K562 (cell line): ENCODE data around the gene FANCD2. TPM values are rescaled to one million over a fixed set of nuclear protein-coding genes. Genes with fewer than 3 reads are reported as not detected.

Experiments used
- ATAC-seq: fragments of 200-7000 bp; cut with Tn5 transposase; 3 replicates; pipeline ENCODE4 v1.9.1; 2020; ENCODE audit warnings: moderate library complexity
- BruUV-seq: library from RNA; stranded (reverse); fragments of 400-500 nt; replicated peaks from 2 replicates; lab custom pipeline; 2021; lab: Mats Ljungman, UMichigan
- CTCF ChIA-PET: fragments of 300-600 bp; formaldehyde crosslinking; extraction: SDS; loops from one replicate; lab custom pipeline; 2021; ENCODE audit warnings: low intra/inter-chr PET ratio; lab: Yijun Ruan, JAX
- POLR2A ChIA-PET: fragments of 300-600, 350-650 bp; sonication (Branson Sonifier 250); formaldehyde crosslinking; extraction: SDS; loops from one replicate; lab custom pipeline; 2021; ENCODE audit warnings: antibody characterized with exemption, inconsistent platforms; lab: Yijun Ruan, JAX
- DNase-seq, 4 experiments: peaks; one replicate each; pipeline versions ENCODE4 v3.0.0 to v3.0.0-alpha.2; 2011 to 2018; ENCODE audit warnings: low spot score in 3 of 4, mixed read lengths in 3 of 4; ENCODE audit errors: extremely low read depth in 1 of 4
- FAIRE-seq: peaks from 2 replicates; lab custom pipeline; 2011; peaks lifted over from hg19 to GRCh38; lab: Jason Lieb, UNC
- H2AFZ ChIP-seq: 2 replicates; pipeline ENCODE4 v1.6.0; 2011; ENCODE audit warnings: low read depth, low read length, control low read depth, inconsistent platforms
- H3K27ac ChIP-seq: fragments of 200-600 bp; 3 replicates; pipeline ENCODE4 v1.8.0; 2011; ENCODE audit warnings: low read depth, mild to moderate bottlenecking, control low read depth, inconsistent platforms, low read length, moderate library complexity, mixed read lengths; ENCODE audit errors: extremely low read depth
- H3K27me3 ChIP-seq, 2 experiments: fragments of 300-600 bp in 1 of 2; 2 replicates in 1 of 2; 3 replicates in 1 of 2; pipeline versions ENCODE4 v1.6.0 to v1.8.0; 2011; ENCODE audit warnings: inconsistent platforms in 2 of 2, low read length in 2 of 2, mild to moderate bottlenecking in 1 of 2, mixed read lengths in 1 of 2, moderate library complexity in 1 of 2; ENCODE audit not compliant: control insufficient read depth in 2 of 2, insufficient read depth in 2 of 2
- H3K36me3 ChIP-seq: fragments of 300-600 bp; 3 replicates; pipeline ENCODE4 v1.8.0; 2011; ENCODE audit warnings: mild to moderate bottlenecking, low read length, inconsistent platforms; ENCODE audit not compliant: control insufficient read depth, insufficient read depth
- H3K4me1 ChIP-seq, 2 experiments: fragments of 200-600 bp in 1 of 2; replicated peaks in 1 of 2; 2 replicates in 1 of 2; 3 replicates in 1 of 2; pipeline versions ENCODE4 v1.5.1 to v1.8.0; 2011; ENCODE audit warnings: inconsistent platforms in 2 of 2, low read length in 2 of 2, mild to moderate bottlenecking in 1 of 2, mixed read lengths in 1 of 2, moderate library complexity in 1 of 2; ENCODE audit not compliant: control insufficient read depth in 2 of 2, insufficient read depth in 2 of 2
- H3K4me2 ChIP-seq: 2 replicates; pipeline ENCODE4 v1.6.1; 2011; ENCODE audit warnings: low read length, control low read depth, inconsistent platforms, mixed read lengths; ENCODE audit not compliant: insufficient read depth
- H3K4me3 ChIP-seq: fragments of 200-600 bp; sonication (generic), shearing (Covaris generic); 2 replicates; pipeline ENCODE4 v1.5.1; 2016; ENCODE audit warnings: control low read depth, inconsistent platforms
- H3K79me2 ChIP-seq: fragments of 200-600 bp; 3 replicates; pipeline ENCODE4 v1.8.0; 2011; ENCODE audit warnings: low read length, inconsistent platforms; ENCODE audit not compliant: control insufficient read depth, insufficient read depth
- H3K9ac ChIP-seq, 2 experiments: 2 replicates each; pipeline versions ENCODE4 v1.6.0 to v1.6.1; 2011; ENCODE audit warnings: low read depth in 2 of 2, low read length in 2 of 2, control low read depth in 1 of 2, inconsistent platforms in 1 of 2, mild to moderate bottlenecking in 1 of 2, mixed read lengths in 1 of 2; ENCODE audit not compliant: insufficient read depth in 1 of 2
- H3K9me1 ChIP-seq: one replicate; pipeline ENCODE4 v1.6.0; 2011; ENCODE audit warnings: inconsistent platforms, mild to moderate bottlenecking, low read length, moderate library complexity; ENCODE audit not compliant: control insufficient read depth, insufficient read depth
- H3K9me3 ChIP-seq: replicated peaks from 2 replicates; pipeline ENCODE4 v1.5.1; 2011; ENCODE audit warnings: low read depth, low read length, inconsistent platforms; ENCODE audit not compliant: control insufficient read depth, insufficient read depth
- H4K20me1 ChIP-seq: replicated peaks from 2 replicates; pipeline ENCODE4 v1.6.1; 2011; ENCODE audit warnings: low read length, inconsistent platforms, mixed read lengths; ENCODE audit not compliant: control insufficient read depth, insufficient read depth
- ADNP ChIP-seq: fragments of 200-800 bp; sonication (Bioruptor generic); IDR thresholded peaks from 2 replicates; pipeline ENCODE4 v1.6.1; 2016; ENCODE audit warnings: missing genetic modification characterization, missing compliant biosample characterization
- ATF7 ChIP-seq: fragments of 450-650 bp; IDR thresholded peaks from 2 replicates; pipeline ENCODE4 v1.7.1; 2014; ENCODE audit warnings: mild to moderate bottlenecking, moderate library complexity
- CAMTA2 ChIP-seq: fragments of 250-450 bp; sonication (Bioruptor Pico); conservative IDR thresholded peaks from 2 replicates; pipeline ENCODE4 v1.5.1; 2022
- CREB1 ChIP-seq, 2 experiments: sonication (generic) in 1 of 2; formaldehyde crosslinking in 1 of 2; IDR thresholded peaks; 2 replicates each; pipeline versions ENCODE4 v1.6.1 to v1.8.0; 2012 to 2022; ENCODE audit warnings: inconsistent platforms in 1 of 2, mild to moderate bottlenecking in 1 of 2, missing genetic modification reagents in 1 of 2, moderate library complexity in 1 of 2
- MAFK ChIP-seq: IDR thresholded peaks from 2 replicates; pipeline ENCODE4 v1.6.1; 2011; ENCODE audit warnings: low read length, improper control_type of control experiment
- TARDBP ChIP-seq: fragments of 450-650 bp; IDR thresholded peaks from 2 replicates; pipeline ENCODE4 v1.6.1; 2016
- XRCC3 ChIP-seq: fragments of 450-650 bp; IDR thresholded peaks from 2 replicates; pipeline ENCODE4 v1.6.1; 2017; ENCODE audit warnings: mild to moderate bottlenecking, moderate library complexity
- ZNF444 ChIP-seq: fragments of 250-450 bp; sonication (Bioruptor Pico); IDR thresholded peaks from 2 replicates; pipeline ENCODE4 v1.4.0; 2020; ENCODE audit warnings: mild to moderate bottlenecking, moderate library complexity
- WGBS: fragments of 100-300 bp; shearing (Covaris generic); methylation state at CpG from one replicate; pipeline ENCODE4 v1.1.6; 2016; ENCODE audit warnings: low coverage, mixed read lengths; ENCODE audit not compliant: insufficient coverage; ENCODE audit errors: missing lambda C conversion rate; 5-methylcytosine and 5-hydroxymethylcytosine counted together
- in situ Hi-C: fragments of 300-500 bp; cut with MboI; formaldehyde crosslinking; loops from 4 replicates; pipeline ENCODE4 v1.15.0; 2018; ENCODE audit warnings: inconsistent platforms, mixed read lengths
- intact Hi-C: fragments of 100-400 bp; cut with micrococcal nuclease; formaldehyde crosslinking; loops from 2 replicates; pipeline ENCODE4 v1.14.2; 2022
- polyA plus RNA-seq, 8 experiments: library from polyadenylated mRNA; depleted of rRNA in 4 of 8; stranded (reverse) in 5 of 8; unstranded in 3 of 8; fragments of >200 nt; fragmentation: Nextera tagmentation in 2 of 8; fragmentation: Illumina TruSeq in 1 of 8; extraction: Ambion mirVana in 2 of 8; extraction: Trizol in 1 of 8; gene quantifications; 2 replicates each; pipeline versions ENCODE4 v1.2.1 to v1.2.3, GENCODE V29; 2011 to 2014; ENCODE audit warnings: inconsistent platforms in 1 of 8, missing spikeins in 1 of 8
- total RNA-seq, 7 experiments: library from RNA; depleted of rRNA in 6 of 7; stranded (reverse); fragments of >200 nt in 6 of 7; fragmentation: Illumina TruSeq in 2 of 7; extraction: Trizol in 2 of 7; gene quantifications; 2 replicates each; pipeline versions ENCODE4 v1.2.1 to v1.2.3, GENCODE V29; 2011 to 2021; ENCODE audit warnings: low replicate concordance in 1 of 7
- TF ChIP-seq, protein P1 (sequence below): fragments of 450-650 bp; formaldehyde crosslinking; conservative IDR thresholded peaks from 2 replicates; pipeline ENCODE4 v1.4.0; 2022; ENCODE audit warnings: mild to moderate bottlenecking, missing genetic modification characterization
- TF ChIP-seq, protein P2 (sequence below): sonication (generic); formaldehyde crosslinking; IDR thresholded peaks from 2 replicates; pipeline ENCODE4 v1.8.0; 2022; ENCODE audit warnings: mild to moderate bottlenecking, missing genetic modification reagents

FANCD2 gene
- total and polyA plus RNA-seq, 9 of the 15 experiments (the other 6 are each of a cell fraction or from before 2014, with no cell fraction given) = 59.4 to 137 (median 96.1) TPM

GRCh38 chr3:10116928-10117327 is 90.7 kb downstream of the FANCD2 start:
- in situ Hi-C loops = no loop called here
- no peak overlapping the region for H2AFZ ChIP-seq
- intact Hi-C loops = no loop called here
- no peaks in the 10 kb centered on the region for H3K27me3 ChIP-seq
- H3K27ac ChIP-seq = no peak overlapping the region
- H3K9me3 ChIP-seq = no peaks in the 10 kb centered on the region
- no peak for DNase-seq
- no peak for ATAC-seq
- ChIA-PET POLR2A (interaction anchor here (0.8 to 2.4 kb wide), 7 partner anchors 10 to 225 kb away, joined by 3 to 7 read pairs (median 4); no protein-coding TSS in a partner anchor), CTCF (no interaction called here)
- TF ChIP-seq CREB1 (IDR thresholded peaks at IDR 0.05) = no peak
- 0 out of 2 replicates have a peak, but pooled peaks have one; percentile 10 for TF ChIP-seq CREB1 (CRISPR knock-in tag; IDR thresholded peaks at IDR 0.05)
- TF ChIP-seq, protein P1, sequence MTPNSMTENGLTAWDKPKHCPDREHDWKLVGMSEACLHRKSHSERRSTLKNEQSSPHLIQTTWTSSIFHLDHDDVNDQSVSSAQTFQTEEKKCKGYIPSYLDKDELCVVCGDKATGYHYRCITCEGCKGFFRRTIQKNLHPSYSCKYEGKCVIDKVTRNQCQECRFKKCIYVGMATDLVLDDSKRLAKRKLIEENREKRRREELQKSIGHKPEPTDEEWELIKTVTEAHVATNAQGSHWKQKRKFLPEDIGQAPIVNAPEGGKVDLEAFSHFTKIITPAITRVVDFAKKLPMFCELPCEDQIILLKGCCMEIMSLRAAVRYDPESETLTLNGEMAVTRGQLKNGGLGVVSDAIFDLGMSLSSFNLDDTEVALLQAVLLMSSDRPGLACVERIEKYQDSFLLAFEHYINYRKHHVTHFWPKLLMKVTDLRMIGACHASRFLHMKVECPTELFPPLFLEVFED (CRISPR knock-in tag) = no peak
- TF ChIP-seq ZNF444 (CRISPR knock-in tag) = no peak
- peaks cover 61% of the 10 kb centered on the region for H3K79me2 ChIP-seq
- 47% methylated on average over 4 of the region's 4 CpGs for WGBS
- peak overlapping the region; percentile 67 to 77; a peak in 2 of 4 replicates for H3K9ac ChIP-seq
- peaks cover 9 to 14% of the 10 kb centered on the region in 2 experiments; a peak in 3 of 5 replicates for H3K4me1 ChIP-seq
- peak overlapping the region; percentile 100 for H3K4me2 ChIP-seq
- H3K4me3 ChIP-seq = peak overlapping the region; percentile 67; the same call in 1 of the 2 replicates
- H3K36me3 ChIP-seq = peaks cover 36% of the 10 kb centered on the region
- H3K9me1 ChIP-seq = no peaks in the 10 kb centered on the region
- no TSS peak for BruUV-seq
- H4K20me1 ChIP-seq = peaks cover 12% of the 10 kb centered on the region; the same call in 1 of the 2 replicates
- FAIRE-seq = no peak

DNA sequence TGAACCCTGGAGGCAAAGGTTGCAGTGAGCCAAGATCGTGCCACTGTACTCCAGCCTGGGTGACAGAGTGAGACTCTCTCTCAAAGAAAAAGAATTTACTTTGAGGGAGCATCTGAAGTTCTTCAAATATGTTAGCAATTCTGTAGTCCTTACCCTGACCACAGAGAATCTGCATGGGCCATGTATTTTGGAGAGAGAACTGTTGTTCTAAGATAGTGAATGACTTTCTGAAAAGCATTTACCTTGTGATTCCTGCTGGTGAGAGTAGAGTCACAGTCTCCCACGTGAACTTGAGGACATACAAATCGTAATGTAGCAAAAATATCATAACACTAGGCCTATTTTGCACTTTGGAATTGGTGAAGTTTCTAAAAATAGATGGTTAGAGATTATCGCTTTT is 93.1 kb downstream of the FANCD2 start:
- WGBS = 84% methylated on average over 4 of the region's 4 CpGs
- Histone ChIP-seq H3K27me3 (no peaks in the 10 kb centered on the region), H3K9ac (no peak overlapping the region), H3K27ac (no peak overlapping the region), H2AFZ (no peak overlapping the region), H3K9me1 (no peaks in the 10 kb centered on the region), H4K20me1 (peaks cover 12% of the 10 kb centered on the region; the same call in 1 of the 2 replicates), H3K9me3 (no peaks in the 10 kb centered on the region), H3K36me3 (peaks cover 53% of the 10 kb centered on the region), H3K79me2 (peaks cover 79% of the 10 kb centered on the region), H3K4me1 (peaks cover 9 to 14% of the 10 kb centered on the region in 2 experiments; a peak in 3 of 5 replicates), H3K4me3 (no peak overlapping the region), H3K4me2 (no peak overlapping the region)
- intact Hi-C loops (no loop called here), in situ Hi-C loops (no loop called here)
- ChIA-PET POLR2A (no interaction called here), CTCF (no interaction called here)
- FAIRE-seq = no peak
- ATAC-seq = no peak
- BruUV-seq = no TSS peak
- DNase-seq = no peak
- TF ChIP-seq ADNP (tag) (no peak), TARDBP (no peak), MAFK (no peak), ATF7 (no peak), CAMTA2 (CRISPR knock-in tag) (no peak), XRCC3 (no peak)
- TF ChIP-seq, protein P2, sequence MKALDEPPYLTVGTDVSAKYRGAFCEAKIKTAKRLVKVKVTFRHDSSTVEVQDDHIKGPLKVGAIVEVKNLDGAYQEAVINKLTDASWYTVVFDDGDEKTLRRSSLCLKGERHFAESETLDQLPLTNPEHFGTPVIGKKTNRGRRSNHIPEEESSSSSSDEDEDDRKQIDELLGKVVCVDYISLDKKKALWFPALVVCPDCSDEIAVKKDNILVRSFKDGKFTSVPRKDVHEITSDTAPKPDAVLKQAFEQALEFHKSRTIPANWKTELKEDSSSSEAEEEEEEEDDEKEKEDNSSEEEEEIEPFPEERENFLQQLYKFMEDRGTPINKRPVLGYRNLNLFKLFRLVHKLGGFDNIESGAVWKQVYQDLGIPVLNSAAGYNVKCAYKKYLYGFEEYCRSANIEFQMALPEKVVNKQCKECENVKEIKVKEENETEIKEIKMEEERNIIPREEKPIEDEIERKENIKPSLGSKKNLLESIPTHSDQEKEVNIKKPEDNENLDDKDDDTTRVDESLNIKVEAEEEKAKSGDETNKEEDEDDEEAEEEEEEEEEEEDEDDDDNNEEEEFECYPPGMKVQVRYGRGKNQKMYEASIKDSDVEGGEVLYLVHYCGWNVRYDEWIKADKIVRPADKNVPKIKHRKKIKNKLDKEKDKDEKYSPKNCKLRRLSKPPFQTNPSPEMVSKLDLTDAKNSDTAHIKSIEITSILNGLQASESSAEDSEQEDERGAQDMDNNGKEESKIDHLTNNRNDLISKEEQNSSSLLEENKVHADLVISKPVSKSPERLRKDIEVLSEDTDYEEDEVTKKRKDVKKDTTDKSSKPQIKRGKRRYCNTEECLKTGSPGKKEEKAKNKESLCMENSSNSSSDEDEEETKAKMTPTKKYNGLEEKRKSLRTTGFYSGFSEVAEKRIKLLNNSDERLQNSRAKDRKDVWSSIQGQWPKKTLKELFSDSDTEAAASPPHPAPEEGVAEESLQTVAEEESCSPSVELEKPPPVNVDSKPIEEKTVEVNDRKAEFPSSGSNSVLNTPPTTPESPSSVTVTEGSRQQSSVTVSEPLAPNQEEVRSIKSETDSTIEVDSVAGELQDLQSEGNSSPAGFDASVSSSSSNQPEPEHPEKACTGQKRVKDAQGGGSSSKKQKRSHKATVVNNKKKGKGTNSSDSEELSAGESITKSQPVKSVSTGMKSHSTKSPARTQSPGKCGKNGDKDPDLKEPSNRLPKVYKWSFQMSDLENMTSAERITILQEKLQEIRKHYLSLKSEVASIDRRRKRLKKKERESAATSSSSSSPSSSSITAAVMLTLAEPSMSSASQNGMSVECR (CRISPR knock-in tag) = no peak
